Sigmoid colon (tissue), 7 donors: ENCODE measurements around the gene DUS1L. TPM values are rescaled to one million over a fixed set of nuclear protein-coding genes. Genes with fewer than 3 reads are reported as not detected.

Experiments used
- DNase-seq: peaks from one replicate; pipeline ENCODE4 v3.0.0-alpha.2; 2019
- H3K27ac ChIP-seq, 4 donors: fragments of 200-600 bp; sonication (generic); one replicate each; pipeline ENCODE4 v1.5.1; 2016 to 2019; ENCODE audit warnings: mild to moderate bottlenecking in 1 of 4
- H3K27me3 ChIP-seq, 3 donors: fragments of 200-600 bp; sonication (generic); one replicate each; pipeline ENCODE4 v1.5.1; 2019; ENCODE audit warnings: mild to moderate bottlenecking in 1 of 3
- H3K36me3 ChIP-seq, 4 donors: fragments of 200-600 bp; sonication (generic); one replicate each; pipeline ENCODE4 v1.5.1; 2016 to 2019
- H3K4me1 ChIP-seq, 4 donors: fragments of 200-600 bp; sonication (generic); one replicate each; pipeline ENCODE4 v1.5.1; 2017 to 2019
- H3K4me3 ChIP-seq, 4 donors: fragments of 200-600 bp; sonication (generic); one replicate each; pipeline ENCODE4 v1.5.1; 2017 to 2019; ENCODE audit warnings: mild to moderate bottlenecking in 2 of 4, moderate library complexity in 1 of 4
- H3K9me3 ChIP-seq, 4 donors: fragments of 200-600 bp in 3 of 4; sonication (generic) in 3 of 4; one replicate each; pipeline versions ENCODE4 v1.5.1 to v1.6.1; 2013 to 2019
- EP300 ChIP-seq, 4 donors: sonication (generic); formaldehyde crosslinking; IDR thresholded peaks; one replicate each; pipeline ENCODE4 v1.6.1; 2017; ENCODE audit warnings: antibody characterized with exemption in 4 of 4
- POLR2A ChIP-seq, 2 donors: fragments of 450-650 bp; IDR thresholded peaks; one replicate each; pipeline ENCODE4 v1.6.1; 2016; ENCODE audit warnings: antibody characterized with exemption in 2 of 2, mild to moderate bottlenecking in 2 of 2, moderate library complexity in 2 of 2
- POLR2AphosphoS5 ChIP-seq, 4 donors: sonication (generic); formaldehyde crosslinking; IDR thresholded peaks; one replicate each; pipeline ENCODE4 v1.6.1; 2017; ENCODE audit warnings: antibody characterized with exemption in 4 of 4
- WGBS, 2 donors: extraction: QIAGEN DNeasy Blood & Tissue Kit; methylation state at CpG; one replicate each; pipeline ENCODE4 v1.1.7; 2013; 5-methylcytosine and 5-hydroxymethylcytosine counted together
- intact Hi-C: fragments of 100-400 bp; cut with DNase I; formaldehyde crosslinking; loops from one replicate; pipeline ENCODE4 v1.15.1; 2023
- polyA plus RNA-seq, 3 donors: library from polyadenylated mRNA; stranded (reverse); fragments of 200-250 nt; gene quantifications; one replicate each; pipeline ENCODE4 v1.2.3, GENCODE V29; 2013
- total RNA-seq, 4 donors: library from RNA; depleted of rRNA; stranded (reverse); fragments of >200 nt; gene quantifications; one replicate each; pipeline ENCODE4 v1.1.0, GENCODE V29; 2016
- TF ChIP-seq, protein P1 (sequence below), 4 experiments: fragments of 450-650 bp in 3 of 4; fragments of 200-600 bp in 1 of 4; IDR thresholded peaks; one replicate each; pipeline ENCODE4 v1.5.1; 2016 to 2019; ENCODE audit warnings: antibody characterized with exemption in 4 of 4, mild to moderate bottlenecking in 3 of 4, moderate library complexity in 2 of 4
- donor health status: healthy with polysubstance abuse.
- donor health status: Bipolar disorder and iron deficiency.
- donor health status: healthy.

Gene DUS1L
- total and polyA plus RNA-seq, 7 donors: 31.3 to 119 (median 68.5) TPM

DNA sequence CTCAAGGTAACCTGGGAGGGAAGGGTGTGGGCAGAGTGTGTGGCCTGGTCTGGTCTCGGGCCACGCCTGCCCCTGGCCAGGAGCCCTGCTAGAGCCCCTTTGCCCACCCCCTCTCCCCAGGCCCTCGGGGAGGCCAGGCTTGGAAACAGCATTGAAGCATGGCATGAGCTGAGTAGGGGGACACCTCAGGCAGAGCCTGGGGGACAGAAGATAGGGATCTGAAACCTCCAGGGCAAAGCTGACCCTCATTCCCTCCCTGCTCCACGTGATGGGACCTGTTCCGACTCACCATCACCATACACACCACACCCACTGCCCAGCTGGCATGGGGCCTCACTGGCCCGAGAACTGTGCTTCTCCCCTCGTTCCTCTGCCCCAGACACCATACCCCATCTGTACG, 16.5 kb downstream of the DUS1L start:
- no peak overlapping the region for H3K27ac ChIP-seq
- TF ChIP-seq POLR2AphosphoS5 (IDR thresholded peaks at IDR 0.05) (no peak), EP300 (IDR thresholded peaks at IDR 0.05) (no peak), POLR2A (IDR thresholded peaks at IDR 0.05) (no peak)
- TF ChIP-seq, protein P1, sequence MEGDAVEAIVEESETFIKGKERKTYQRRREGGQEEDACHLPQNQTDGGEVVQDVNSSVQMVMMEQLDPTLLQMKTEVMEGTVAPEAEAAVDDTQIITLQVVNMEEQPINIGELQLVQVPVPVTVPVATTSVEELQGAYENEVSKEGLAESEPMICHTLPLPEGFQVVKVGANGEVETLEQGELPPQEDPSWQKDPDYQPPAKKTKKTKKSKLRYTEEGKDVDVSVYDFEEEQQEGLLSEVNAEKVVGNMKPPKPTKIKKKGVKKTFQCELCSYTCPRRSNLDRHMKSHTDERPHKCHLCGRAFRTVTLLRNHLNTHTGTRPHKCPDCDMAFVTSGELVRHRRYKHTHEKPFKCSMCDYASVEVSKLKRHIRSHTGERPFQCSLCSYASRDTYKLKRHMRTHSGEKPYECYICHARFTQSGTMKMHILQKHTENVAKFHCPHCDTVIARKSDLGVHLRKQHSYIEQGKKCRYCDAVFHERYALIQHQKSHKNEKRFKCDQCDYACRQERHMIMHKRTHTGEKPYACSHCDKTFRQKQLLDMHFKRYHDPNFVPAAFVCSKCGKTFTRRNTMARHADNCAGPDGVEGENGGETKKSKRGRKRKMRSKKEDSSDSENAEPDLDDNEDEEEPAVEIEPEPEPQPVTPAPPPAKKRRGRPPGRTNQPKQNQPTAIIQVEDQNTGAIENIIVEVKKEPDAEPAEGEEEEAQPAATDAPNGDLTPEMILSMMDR (IDR thresholded peaks at IDR 0.05): no peak
- no peaks in the 10 kb centered on the region for H3K27me3 ChIP-seq
- peaks cover 0 to 46% (median 6%) of the 10 kb centered on the region in 4 donors for H3K36me3 ChIP-seq
- no peak for DNase-seq
- H3K9me3 ChIP-seq: no peaks in the 10 kb centered on the region
- no peak overlapping the region for H3K4me3 ChIP-seq
- WGBS, 2 donors: 86 to 91% methylated on average over 8 of the region's 8 CpGs
- H3K4me1 ChIP-seq: peaks cover 0 to 38% (median 35%) of the 10 kb centered on the region in 4 donors
- intact Hi-C loops: no loop called here

DNA sequence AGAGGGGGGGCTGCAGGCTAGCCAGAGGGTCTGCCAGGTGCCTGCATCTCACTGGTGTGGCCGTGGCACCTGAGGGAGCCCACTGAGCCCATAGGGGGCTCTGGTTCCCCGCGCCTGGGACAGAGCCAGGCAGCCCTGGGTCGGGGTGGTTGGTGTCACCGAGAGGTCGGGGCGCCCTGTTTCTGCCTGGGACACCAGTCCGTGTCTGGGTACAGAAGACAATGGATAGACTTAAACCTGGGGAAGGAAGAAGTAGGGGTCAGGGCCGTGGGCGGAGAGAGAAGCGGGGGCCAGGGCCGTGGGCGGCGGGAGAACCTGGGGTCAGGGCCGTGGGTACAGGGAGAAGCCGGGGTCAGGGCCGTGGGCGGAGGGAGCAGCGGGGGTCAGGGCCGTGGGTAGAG, 17.0 kb downstream of the DUS1L start:
- no peak overlapping the region for H3K27ac ChIP-seq
- intact Hi-C loops: no loop called here
- H3K4me1 ChIP-seq: peaks cover 0 to 35% (median 30%) of the 10 kb centered on the region in 4 donors
- no peaks in the 10 kb centered on the region for H3K9me3 ChIP-seq
- no peak overlapping the region for H3K4me3 ChIP-seq
- H3K36me3 ChIP-seq: peaks cover 0 to 41% (median 6%) of the 10 kb centered on the region in 4 donors
- no peaks in the 10 kb centered on the region for H3K27me3 ChIP-seq
- no peak for DNase-seq
- no peak for TF ChIP-seq POLR2A (IDR thresholded peaks at IDR 0.05)
- TF ChIP-seq, protein P1 (IDR thresholded peaks at IDR 0.05): no peak
- TF ChIP-seq POLR2AphosphoS5 (IDR thresholded peaks at IDR 0.05): no peak
- no peak for TF ChIP-seq EP300 (IDR thresholded peaks at IDR 0.05)
- WGBS, 2 donors: 91 to 93% methylated on average over 20 of the region's 20 CpGs

DNA sequence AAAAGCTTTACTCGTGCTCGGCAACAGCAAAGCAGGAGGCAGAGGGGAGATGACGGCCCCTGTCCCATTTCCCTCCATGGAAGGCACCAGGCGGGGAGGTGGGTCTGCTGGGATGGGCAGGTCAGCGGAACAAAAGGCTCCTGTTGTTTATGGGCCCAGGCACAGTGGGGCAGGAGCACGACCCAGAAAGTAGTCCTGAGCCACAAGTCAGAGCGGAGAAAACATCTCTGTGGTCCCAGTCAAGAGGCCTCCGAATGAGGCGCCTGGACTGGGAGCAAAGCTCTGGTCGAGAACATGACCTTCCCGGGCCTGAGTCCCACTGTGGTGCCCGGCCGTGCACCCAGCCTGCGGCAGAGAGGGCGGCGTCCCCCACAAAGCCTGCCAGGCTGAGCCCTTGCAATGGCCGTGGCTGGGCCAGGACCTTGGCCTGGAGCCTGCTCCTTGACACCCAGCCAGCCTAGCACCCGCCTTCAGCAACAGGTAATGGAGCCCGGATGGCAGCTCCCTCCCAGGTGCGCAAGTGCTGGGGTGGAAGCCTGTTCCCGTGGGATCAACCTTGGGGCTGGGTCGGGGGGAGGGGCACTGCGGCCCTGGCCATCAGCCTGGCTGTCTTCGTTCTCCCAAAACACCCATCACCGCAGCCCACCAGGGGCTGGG, 17.6 kb downstream of the DUS1L start:
- Histone ChIP-seq H3K36me3 (peaks cover 0 to 37% (median 6%) of the 10 kb centered on the region in 4 donors), H3K27me3 (no peaks in the 10 kb centered on the region), H3K9me3 (no peaks in the 10 kb centered on the region), H3K27ac (no peak overlapping the region), H3K4me1 (peaks cover 0 to 30% (median 25%) of the 10 kb centered on the region in 4 donors), H3K4me3 (no peak overlapping the region)
- 92 to 94% methylated on average over 25 of the region's 25 CpGs for WGBS, 2 donors
- TF ChIP-seq POLR2AphosphoS5 (IDR thresholded peaks at IDR 0.05) (no peak), EP300 (IDR thresholded peaks at IDR 0.05) (no peak), POLR2A (IDR thresholded peaks at IDR 0.05) (no peak)
- TF ChIP-seq, protein P1 (IDR thresholded peaks at IDR 0.05): no peak
- no peak for DNase-seq
- intact Hi-C loops: no loop called here

DNA sequence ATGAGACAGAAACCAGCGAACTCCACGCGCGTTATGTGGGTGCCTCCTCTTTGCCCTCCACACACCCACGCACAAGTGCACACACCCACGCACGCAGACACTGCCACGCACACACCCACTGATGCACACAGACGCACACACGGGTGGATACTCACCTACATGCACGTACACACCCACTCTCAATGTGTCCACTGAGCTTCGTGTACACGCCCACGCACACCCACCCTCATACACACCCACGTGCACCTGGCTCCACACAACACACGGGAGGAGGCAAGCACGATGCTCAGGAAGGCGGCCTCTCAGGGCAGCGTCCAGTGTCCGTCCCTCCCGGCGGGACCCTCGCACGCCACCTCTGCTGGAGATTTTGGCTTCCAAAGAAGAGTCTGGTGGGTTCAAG, 18.2 kb downstream of the DUS1L start:
- WGBS, 2 donors: 83 to 88% methylated on average over 24 of the region's 24 CpGs
- TF ChIP-seq EP300 (IDR thresholded peaks at IDR 0.05) (no peak), POLR2A (IDR thresholded peaks at IDR 0.05) (no peak), POLR2AphosphoS5 (IDR thresholded peaks at IDR 0.05) (no peak)
- TF ChIP-seq, protein P1 (IDR thresholded peaks at IDR 0.05): no peak

More for the DNA sequence above, 18.2 kb downstream of the DUS1L start:
- intact Hi-C loops: no loop called here
- Histone ChIP-seq H3K4me3 (no peak overlapping the region), H3K36me3 (peaks cover 0 to 37% (median 6%) of the 10 kb centered on the region in 4 donors), H3K4me1 (peaks cover 0 to 24% (median 18%) of the 10 kb centered on the region in 4 donors), H3K27ac (no peak overlapping the region), H3K27me3 (no peaks in the 10 kb centered on the region), H3K9me3 (no peaks in the 10 kb centered on the region)
- DNase-seq: no peak
